NOMO-1 treated with DMSO at 0.1 percent for 48 hours (cell line): ENCODE data around the gene CCDC141.
"Not testable (repeated sequence)": the region's sequence is repeated elsewhere in the genome, so short reads cannot be mapped to it uniquely, and the experiment has no call there.

ENCODE experiments used
- DNase-seq: peaks from one replicate; lab custom pipeline; 2025; ENCODE audit not compliant: unreplicated experiment; lab: John Stamatoyannopoulos, UW

CCDC141 gene

GRCh38 chr2:179049546-179050311, at the start of gene CCDC141:
TSS of gene CCDC141 (minus strand) at chr2:179050137. CDS start at chr2:179049941, 196 bp downstream.
- peak; percentile 86 for DNase-seq

GRCh38 chr2:179098080-179098689, 48.2 kb upstream of the CCDC141 start:
- DNase-seq = no peak

GRCh38 chr2:179097131-179097530, 47.2 kb upstream of the CCDC141 start:
- DNase-seq = no peak

DNA sequence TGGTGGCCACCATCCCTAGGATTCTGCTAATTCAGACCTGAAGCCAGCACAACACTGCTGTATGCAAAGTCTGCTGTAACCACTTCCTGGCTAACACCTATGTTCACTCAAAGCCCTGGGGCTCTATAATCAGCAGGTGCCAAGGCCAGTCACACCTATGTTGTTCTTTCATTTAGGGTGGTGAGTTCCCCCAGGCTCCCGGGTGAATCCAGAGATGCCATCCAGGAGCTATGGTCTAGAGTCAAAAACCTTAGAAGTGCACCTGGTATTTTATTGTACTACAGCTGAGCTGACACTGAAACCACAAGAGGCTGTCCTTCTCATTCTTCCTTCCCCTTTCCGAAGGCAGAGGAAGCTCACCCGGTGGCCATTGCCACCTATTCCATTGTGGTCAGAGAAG, 46.2 kb upstream of the CCDC141 start:
- peak; percentile 59 for DNase-seq

DNA sequence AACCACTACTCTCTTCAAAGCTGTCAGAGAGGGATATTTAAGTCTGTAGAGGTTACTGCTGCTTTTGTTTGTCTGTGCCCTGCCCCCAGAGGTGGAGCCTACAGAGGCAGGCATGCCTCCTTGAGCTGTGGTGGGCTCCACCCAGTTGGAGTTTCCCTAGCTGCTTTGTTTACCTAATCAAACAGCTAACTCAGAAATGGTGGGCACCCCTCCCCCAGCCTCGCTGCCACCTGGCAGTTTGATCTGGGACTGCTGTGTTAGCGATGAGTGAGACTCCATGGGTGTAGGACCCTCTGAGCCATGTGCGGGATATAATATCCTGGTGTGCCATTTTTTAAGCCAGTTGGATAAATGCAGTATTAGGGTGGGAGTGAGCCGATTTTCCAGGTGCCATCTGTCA, 43.0 kb upstream of the CCDC141 start:
- not testable (repeated sequence) for DNase-seq

DNA sequence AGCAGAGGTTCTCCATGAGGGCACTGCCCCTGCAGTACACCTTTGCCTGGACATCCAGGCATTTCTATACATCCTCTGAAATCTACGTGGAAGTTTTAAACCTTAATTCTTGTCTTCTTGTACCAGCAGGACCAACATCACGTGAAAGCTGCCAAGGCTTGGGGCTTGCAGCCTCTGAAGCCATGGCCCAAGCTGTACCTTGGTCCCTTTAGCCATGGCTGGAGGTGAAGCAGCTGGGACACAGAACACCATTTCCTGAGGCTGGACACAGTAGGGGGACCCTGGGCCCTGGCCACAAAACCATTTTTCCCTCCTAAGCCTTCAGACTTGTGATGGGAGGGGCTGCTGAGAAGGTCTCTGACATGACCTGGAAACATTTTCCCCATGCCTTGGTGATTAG, 32.8 kb upstream of the CCDC141 start:
- DNase-seq = no peak

DNA sequence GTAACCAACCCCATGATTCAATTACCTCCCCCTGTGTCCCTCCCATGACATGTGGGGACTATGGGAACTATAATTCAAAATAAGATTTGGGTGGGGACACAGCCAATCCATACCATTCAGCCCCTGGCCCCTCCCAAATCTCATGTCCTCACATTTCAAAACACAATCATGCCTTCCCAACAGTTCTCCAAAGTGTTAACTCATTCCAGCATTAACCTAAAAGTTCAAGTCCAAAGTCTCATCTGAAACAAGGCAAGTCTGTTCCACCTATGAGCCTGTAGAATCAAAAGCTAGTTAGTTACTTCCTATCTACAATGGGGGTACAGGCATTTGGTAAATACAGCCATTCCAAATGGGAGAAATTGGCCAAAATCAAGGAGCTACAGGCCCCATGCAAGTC, 32.0 kb upstream of the CCDC141 start:
- DNase-seq = no peak

GRCh38 chr2:179072527-179072926, 22.6 kb upstream of the CCDC141 start:
- no peak for DNase-seq

DNA sequence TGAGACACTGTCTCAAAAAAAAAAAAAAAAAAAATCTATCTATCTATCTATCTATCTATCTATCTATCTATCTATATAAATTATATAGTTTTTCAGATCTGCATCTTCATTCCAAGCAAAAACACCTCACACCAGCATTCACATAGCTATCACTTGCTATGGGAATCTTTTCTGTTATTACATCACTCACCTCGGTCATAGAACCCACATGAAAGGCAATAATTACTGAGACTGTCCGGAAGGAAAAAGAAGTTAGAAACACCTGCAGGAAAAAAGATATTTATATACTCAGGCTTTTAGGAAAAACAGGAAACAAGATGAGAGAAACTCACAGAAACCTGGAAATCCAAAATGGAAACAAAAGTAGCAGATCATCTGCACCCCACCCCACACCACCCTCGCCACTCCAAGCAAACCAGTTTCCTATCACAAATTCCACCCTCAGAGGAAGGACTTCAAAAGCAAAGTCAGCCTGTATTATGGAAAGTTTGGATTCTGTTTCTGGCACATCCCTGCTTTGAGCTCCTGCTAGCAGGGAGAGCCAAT, 21.9 kb upstream of the CCDC141 start:
- no peak for DNase-seq

GRCh38 chr2:179070895-179071294, 21.0 kb upstream of the CCDC141 start:
- no peak for DNase-seq

- DNase-seq = no peak
Measured at GRCh38 chr2:179069685-179070084, 19.7 kb upstream of the CCDC141 start.

GRCh38 chr2:179068991-179069643, 19.2 kb upstream of the CCDC141 start:
- DNase-seq = no peak

DNA sequence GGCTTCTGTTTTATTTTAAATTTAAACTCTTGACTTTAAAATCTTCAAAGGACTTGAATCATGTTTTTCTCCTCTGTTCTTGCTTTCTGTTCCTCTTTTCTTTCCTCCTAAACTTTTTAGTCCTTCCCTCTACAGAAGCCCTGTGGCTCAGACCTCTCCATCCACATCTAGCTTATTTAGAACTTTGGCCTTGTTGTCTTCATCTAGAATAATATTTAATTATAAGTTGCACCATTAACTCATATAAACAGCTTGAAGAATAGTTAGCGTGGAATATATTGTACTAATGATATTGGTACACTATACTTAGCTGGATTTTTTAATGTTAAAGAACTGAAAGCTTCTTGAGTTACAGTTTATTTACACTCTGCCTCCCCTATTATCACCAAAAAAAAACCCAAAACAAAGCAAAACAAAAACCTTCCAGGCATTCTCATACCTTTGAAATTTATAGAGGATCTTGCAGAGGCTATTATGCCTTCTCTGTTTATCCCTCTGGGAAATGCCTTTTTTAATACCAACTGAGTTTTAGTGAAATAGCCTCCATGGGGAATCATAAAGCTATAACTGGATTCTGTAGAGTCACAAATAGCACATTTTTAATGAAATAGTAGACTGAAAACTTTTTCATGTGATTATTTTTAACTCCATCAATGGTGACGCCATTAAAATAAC, 9.2 kb upstream of the CCDC141 start:
- DNase-seq = peak; percentile 81

DNA sequence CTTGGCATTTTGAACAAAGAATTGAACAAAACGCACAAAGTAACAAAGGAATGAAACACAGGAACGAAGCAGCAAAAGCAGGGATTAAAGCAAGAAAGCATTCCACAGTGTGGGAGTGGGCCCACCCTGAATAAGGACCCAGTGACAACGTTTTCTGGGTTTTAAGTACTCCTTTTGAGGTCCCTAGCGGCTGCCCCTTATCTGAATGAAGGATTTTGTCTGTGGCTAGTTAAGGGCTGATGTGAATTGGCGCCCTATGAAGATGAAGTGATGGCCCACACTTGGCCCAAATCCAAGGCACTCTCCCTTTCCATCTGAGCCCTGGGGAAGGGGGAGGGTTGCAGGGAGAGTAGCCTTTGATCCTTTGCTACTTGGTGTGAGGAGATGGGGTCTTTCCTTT, 7.8 kb upstream of the CCDC141 start:
- DNase-seq = no peak

DNA sequence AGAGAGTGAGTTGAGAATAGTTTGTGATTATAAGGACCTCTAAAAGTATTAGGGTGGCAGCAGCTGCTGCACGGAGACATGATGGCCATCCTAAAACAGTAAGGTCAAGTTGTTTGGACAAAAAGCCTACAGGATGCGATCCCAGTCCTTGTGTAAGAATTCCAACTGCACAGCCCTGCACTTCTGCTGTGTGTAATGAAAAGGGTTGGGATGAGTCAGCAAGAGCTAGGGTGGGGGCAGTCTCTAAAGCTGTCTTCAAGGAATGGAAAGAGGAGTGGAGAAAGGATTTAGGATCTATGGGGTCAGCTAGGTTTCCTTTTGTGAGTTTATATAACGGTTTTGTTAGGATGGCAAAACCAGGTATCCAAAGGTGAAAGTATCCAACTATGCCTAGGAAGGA, 3.6 kb upstream of the CCDC141 start:
- DNase-seq = not testable (repeated sequence)

- no peak for DNase-seq
Measured at GRCh38 chr2:179051250-179051649, 1.3 kb upstream of the CCDC141 start.

- DNase-seq = no peak
Measured at GRCh38 chr2:179050755-179051154, 818 bp upstream of the CCDC141 start.

DNA sequence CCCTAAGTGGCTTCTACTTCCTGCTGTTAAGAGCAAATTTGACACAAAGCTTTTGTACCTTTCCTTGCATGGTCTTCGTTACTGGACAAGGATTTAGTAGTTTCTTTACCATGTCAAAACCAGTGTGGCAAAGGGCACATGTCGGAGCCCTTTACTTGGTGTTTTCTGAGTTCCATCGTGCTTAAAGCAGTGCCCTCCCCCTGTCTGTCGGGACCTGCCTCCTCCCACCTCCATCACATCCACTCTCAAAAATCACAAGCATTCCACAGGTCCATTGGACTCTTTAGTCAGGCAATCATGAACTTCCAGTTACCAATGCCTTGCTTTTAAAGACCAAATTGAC, 763 bp downstream of the CCDC141 start:
- DNase-seq = peak; percentile 14

- no peak for DNase-seq
Measured at GRCh38 chr2:179048099-179048498, 1.8 kb downstream of the CCDC141 start.

DNA sequence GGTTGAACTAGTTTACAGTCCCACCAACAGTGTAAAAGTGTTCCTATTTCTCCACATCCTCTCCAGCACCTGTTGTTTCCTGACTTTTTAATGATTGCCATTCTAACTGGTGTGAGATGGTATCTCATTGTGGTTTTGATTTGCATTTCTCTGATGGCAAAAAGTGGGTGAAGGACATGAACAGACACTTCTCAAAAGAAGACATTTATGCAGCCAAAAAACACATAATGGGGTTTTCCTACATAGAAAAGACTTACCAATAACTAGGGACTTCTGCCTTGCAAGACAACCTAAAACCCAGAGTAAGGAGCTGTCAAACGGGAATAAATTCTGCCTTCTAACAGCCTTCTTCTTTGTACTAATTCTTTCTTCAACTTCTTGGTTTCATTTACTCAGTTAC, 4.3 kb downstream of the CCDC141 start:
- DNase-seq = not testable (repeated sequence)

GRCh38 chr2:179044500-179044899, 5.4 kb downstream of the CCDC141 start:
- no peak for DNase-seq
